H9 (cell line): Measurements from ENCODE around the gene NEK7. TPM values are rescaled to one million over a fixed set of nuclear protein-coding genes. Genes with fewer than 3 reads are reported as not detected.

Source experiments
- DNase-seq: peaks from one replicate; pipeline ENCODE4 v3.0.0-alpha.2; 2017
- H2AFZ ChIP-seq: one replicate; pipeline ENCODE4 v1.6.1; 2013; ENCODE audit warnings: mild to moderate bottlenecking, low read length, control low read depth, moderate library complexity
- H2AK5ac ChIP-seq: 2 replicates; pipeline ENCODE4 v1.6.1; 2013; ENCODE audit warnings: low read length, control low read depth, mixed read lengths; ENCODE audit not compliant: insufficient read length
- H2BK120ac ChIP-seq: one replicate; pipeline ENCODE4 v1.6.1; 2013; ENCODE audit warnings: low read depth, mild to moderate bottlenecking, low read length, control low read depth, inconsistent platforms; ENCODE audit not compliant: poor library complexity, severe bottlenecking
- H2BK12ac ChIP-seq: 2 replicates; pipeline ENCODE4 v1.6.1; 2013; ENCODE audit warnings: low read length, control low read depth, mixed read lengths, low read depth; ENCODE audit not compliant: insufficient read length
- H2BK15ac ChIP-seq: 2 replicates; pipeline ENCODE4 v1.6.1; 2013; ENCODE audit warnings: low read depth, low read length, control low read depth
- H2BK20ac ChIP-seq: one replicate; pipeline ENCODE4 v1.6.1; 2013; ENCODE audit warnings: low read depth, mild to moderate bottlenecking, low read length, control low read depth, inconsistent platforms; ENCODE audit not compliant: poor library complexity, severe bottlenecking
- H2BK5ac ChIP-seq: 2 replicates; pipeline ENCODE4 v1.6.1; 2013; ENCODE audit warnings: low read length, control low read depth, mixed read lengths; ENCODE audit not compliant: insufficient read length
- H3K14ac ChIP-seq: 2 replicates; pipeline ENCODE4 v1.6.1; 2013; ENCODE audit warnings: low read length, control low read depth; ENCODE audit not compliant: insufficient read depth
- H3K18ac ChIP-seq: 2 replicates; pipeline ENCODE4 v1.6.1; 2013; ENCODE audit warnings: low read depth, mild to moderate bottlenecking, mixed read lengths, low read length, control low read depth; ENCODE audit not compliant: insufficient read length
- H3K23ac ChIP-seq: 2 replicates; pipeline ENCODE4 v1.6.1; 2013; ENCODE audit warnings: low read length, control low read depth, mixed read lengths, low read depth; ENCODE audit not compliant: insufficient read length
- H3K23me2 ChIP-seq: 2 replicates; pipeline ENCODE4 v1.6.1; 2013; ENCODE audit warnings: low read depth, mild to moderate bottlenecking, mixed read lengths, low read length, control low read depth; ENCODE audit not compliant: insufficient read length, poor library complexity, severe bottlenecking
- H3K27ac ChIP-seq: 2 replicates; pipeline ENCODE4 v1.5.1; 2013; ENCODE audit warnings: low read length, control low read depth, mixed read lengths, low read depth; ENCODE audit not compliant: insufficient read length
- H3K27me3 ChIP-seq: 2 replicates; pipeline ENCODE4 v1.6.1; 2013; ENCODE audit warnings: low read length, control low read depth, inconsistent platforms; ENCODE audit not compliant: insufficient read depth
- H3K4ac ChIP-seq: 2 replicates; pipeline ENCODE4 v1.6.1; 2013; ENCODE audit warnings: low read depth, mild to moderate bottlenecking, control low read depth, inconsistent platforms, low read length, moderate library complexity
- H3K4me1 ChIP-seq: 2 replicates; pipeline ENCODE4 v1.6.1; 2013; ENCODE audit warnings: low read length, control low read depth, inconsistent platforms; ENCODE audit not compliant: insufficient read depth
- H3K4me2 ChIP-seq: 2 replicates; pipeline ENCODE4 v1.6.1; 2013; ENCODE audit warnings: low read length, control low read depth, mixed read lengths; ENCODE audit not compliant: insufficient read length, insufficient read depth
- H3K56ac ChIP-seq: 2 replicates; pipeline ENCODE4 v1.6.1; 2013; ENCODE audit warnings: low read depth, mild to moderate bottlenecking, mixed read lengths, low read length, control low read depth; ENCODE audit not compliant: insufficient read length
- H3K79me1 ChIP-seq: 2 replicates; pipeline ENCODE4 v1.6.1; 2013; ENCODE audit warnings: low read depth, mild to moderate bottlenecking, moderate library complexity, low read length, control low read depth, inconsistent platforms; ENCODE audit not compliant: insufficient read depth, poor library complexity, severe bottlenecking
- H3K79me2 ChIP-seq: 2 replicates; pipeline ENCODE4 v1.6.1; 2013; ENCODE audit warnings: low read length, control low read depth, inconsistent platforms; ENCODE audit not compliant: insufficient read depth
- H3K9ac ChIP-seq: 2 replicates; pipeline ENCODE4 v1.6.1; 2013; ENCODE audit warnings: low read length, control low read depth, mixed read lengths; ENCODE audit not compliant: insufficient read length; ENCODE audit errors: extremely low read depth
- H3K9me3 ChIP-seq: one replicate; pipeline ENCODE4 v1.6.1; 2013; ENCODE audit warnings: low read depth, low read length, inconsistent platforms; ENCODE audit not compliant: control insufficient read depth
- H3T11ph ChIP-seq: one replicate; pipeline ENCODE4 v1.6.1; 2013; ENCODE audit warnings: mild to moderate bottlenecking, low read length, control low read depth, inconsistent platforms
- H4K20me1 ChIP-seq: one replicate; pipeline ENCODE4 v1.6.1; 2013; ENCODE audit not compliant: control insufficient read depth, insufficient read length, insufficient read depth
- H4K5ac ChIP-seq: 2 replicates; pipeline ENCODE4 v1.6.1; 2013; ENCODE audit warnings: low read depth, mild to moderate bottlenecking, mixed read lengths, low read length, control low read depth; ENCODE audit not compliant: insufficient read length
- H4K8ac ChIP-seq: replicated peaks from 2 replicates; pipeline ENCODE4 v1.6.1; 2013; ENCODE audit warnings: low read length, control low read depth, mixed read lengths, low read depth; ENCODE audit not compliant: insufficient read length
- H4K91ac ChIP-seq: 2 replicates; pipeline ENCODE4 v1.6.1; 2013; ENCODE audit warnings: low read depth, mild to moderate bottlenecking, moderate library complexity, mixed read lengths, low read length, control low read depth; ENCODE audit not compliant: insufficient read length
- H3K27ac Mint-ChIP-seq, 3 experiments: 2 replicates in 2 of 3; 3 replicates in 1 of 3; pipeline ENCODE4 v1.8.0; 2020 to 2021; ENCODE audit warnings: mixed read lengths in 3 of 3, mild to moderate bottlenecking in 1 of 3, moderate library complexity in 1 of 3
- H3K27me3 Mint-ChIP-seq: 2 replicates; pipeline ENCODE4 v1.8.0; 2021; ENCODE audit warnings: low read depth, mild to moderate bottlenecking, moderate library complexity, mixed read lengths
- H3K36me3 Mint-ChIP-seq, 3 experiments: 2 replicates in 2 of 3; 3 replicates in 1 of 3; pipeline ENCODE4 v1.8.0; 2020 to 2021; ENCODE audit warnings: low read depth in 3 of 3, mixed read lengths in 3 of 3; ENCODE audit not compliant: insufficient read depth in 1 of 3
- H3K4me1 Mint-ChIP-seq, 2 experiments: 2 replicates each; pipeline ENCODE4 v1.8.0; 2020; ENCODE audit warnings: mixed read lengths in 2 of 2
- H3K4me3 Mint-ChIP-seq, 2 experiments: 2 replicates in 1 of 2; 3 replicates in 1 of 2; pipeline ENCODE4 v1.8.0; 2020 to 2021; ENCODE audit warnings: mild to moderate bottlenecking in 2 of 2, mixed read lengths in 2 of 2, moderate library complexity in 1 of 2
- H3K9me3 Mint-ChIP-seq, 2 experiments: 2 replicates in 1 of 2; 3 replicates in 1 of 2; pipeline ENCODE4 v1.8.0; 2020; ENCODE audit warnings: mild to moderate bottlenecking in 2 of 2, mixed read lengths in 2 of 2, moderate library complexity in 1 of 2
- WGBS: extraction: QIAGEN DNeasy Blood & Tissue Kit; methylation state at CpG from one replicate; pipeline ENCODE4 v1.1.7; 2013; ENCODE audit warnings: missing lambda C conversion rate, low lambda C conversion rate, mixed read lengths; ENCODE audit not compliant: insufficient read length; ENCODE audit errors: extremely low coverage; 5-methylcytosine and 5-hydroxymethylcytosine counted together
- total RNA-seq: library from RNA; stranded (reverse); gene quantifications from 2 replicates; pipeline ENCODE4 v1.2.1, GENCODE V29; 2021
- TF ChIP-seq, protein P1 (sequence below): fragments of 200-600 bp; sonication (generic); conservative IDR thresholded peaks from 3 replicates; pipeline ENCODE4 v1.8.0; 2021; ENCODE audit warnings: antibody characterized with exemption, mild to moderate bottlenecking

NEK7 gene
- total RNA-seq, 1 experiment from 2014 or later, result 9.6 TPM

DNA sequence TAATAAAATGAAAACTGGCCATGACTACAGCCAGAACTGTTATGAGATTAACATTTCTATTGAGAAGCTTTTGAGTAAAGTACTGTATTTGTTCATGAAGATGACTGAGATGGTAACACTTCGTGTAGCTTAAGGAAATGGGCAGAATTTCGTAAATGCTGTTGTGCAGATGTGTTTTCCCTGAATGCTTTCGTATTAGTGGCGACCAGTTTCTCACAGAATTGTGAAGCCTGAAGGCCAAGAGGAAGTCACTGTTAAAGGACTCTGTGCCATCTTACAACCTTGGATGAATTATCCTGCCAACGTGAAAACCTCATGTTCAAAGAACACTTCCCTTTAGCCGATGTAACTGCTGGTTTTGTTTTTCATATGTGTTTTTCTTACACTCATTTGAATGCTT, 164.0 kb downstream of the NEK7 start:
- Mint-ChIP-seq H3K36me3 (peaks cover 0 to 3% (median 0%) of the 10 kb centered on the region in 3 experiments; a peak in 1 of 7 replicates), H3K4me1 (peaks cover 23 to 26% of the 10 kb centered on the region in 2 experiments), H3K9me3 (no peaks in the 10 kb centered on the region), H3K4me3 (no peak overlapping the region), H3K27me3 (peaks cover 3% of the 10 kb centered on the region; the same call in 1 of the 2 replicates), H3K27ac (no peak overlapping the region)
- Histone ChIP-seq H4K5ac (no peak overlapping the region), H3K4me2 (no peak overlapping the region), H3K27me3 (no peaks in the 10 kb centered on the region), H3K79me2 (no peaks in the 10 kb centered on the region), H2BK5ac (no peak overlapping the region), H3K14ac (no peak overlapping the region), H4K91ac (no peak overlapping the region), H2AFZ (no peak overlapping the region), H3K4ac (no peak overlapping the region), H2BK12ac (no peak overlapping the region), H3K4me1 (peaks cover 6% of the 10 kb centered on the region), H3K27ac (no peak overlapping the region), H3K18ac (no peak overlapping the region), H4K8ac (no peak overlapping the region), H3K9ac (no peak overlapping the region), H2BK20ac (no peak overlapping the region), H3K23ac (no peak overlapping the region), H3T11ph (no peak overlapping the region), H2BK120ac (no peak overlapping the region), H2AK5ac (no peak overlapping the region), H3K79me1 (no peaks in the 10 kb centered on the region), H2BK15ac (no peak overlapping the region), H4K20me1 (no peaks in the 10 kb centered on the region), H3K23me2 (no peaks in the 10 kb centered on the region), H3K56ac (no peak overlapping the region), H3K9me3 (no peaks in the 10 kb centered on the region)
- no CpG with 5 or more reads among the region's 6 CpGs for WGBS
- DNase-seq, result no peak
- TF ChIP-seq, protein P1, sequence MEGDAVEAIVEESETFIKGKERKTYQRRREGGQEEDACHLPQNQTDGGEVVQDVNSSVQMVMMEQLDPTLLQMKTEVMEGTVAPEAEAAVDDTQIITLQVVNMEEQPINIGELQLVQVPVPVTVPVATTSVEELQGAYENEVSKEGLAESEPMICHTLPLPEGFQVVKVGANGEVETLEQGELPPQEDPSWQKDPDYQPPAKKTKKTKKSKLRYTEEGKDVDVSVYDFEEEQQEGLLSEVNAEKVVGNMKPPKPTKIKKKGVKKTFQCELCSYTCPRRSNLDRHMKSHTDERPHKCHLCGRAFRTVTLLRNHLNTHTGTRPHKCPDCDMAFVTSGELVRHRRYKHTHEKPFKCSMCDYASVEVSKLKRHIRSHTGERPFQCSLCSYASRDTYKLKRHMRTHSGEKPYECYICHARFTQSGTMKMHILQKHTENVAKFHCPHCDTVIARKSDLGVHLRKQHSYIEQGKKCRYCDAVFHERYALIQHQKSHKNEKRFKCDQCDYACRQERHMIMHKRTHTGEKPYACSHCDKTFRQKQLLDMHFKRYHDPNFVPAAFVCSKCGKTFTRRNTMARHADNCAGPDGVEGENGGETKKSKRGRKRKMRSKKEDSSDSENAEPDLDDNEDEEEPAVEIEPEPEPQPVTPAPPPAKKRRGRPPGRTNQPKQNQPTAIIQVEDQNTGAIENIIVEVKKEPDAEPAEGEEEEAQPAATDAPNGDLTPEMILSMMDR, result no peak
